Chondrocyte (in vitro differentiated cells): ENCODE results near the gene WNT2. TPM values are rescaled to one million over a fixed set of nuclear protein-coding genes. Genes with fewer than 3 reads are reported as not detected.

Experiments
- DNase-seq: peaks from one replicate; pipeline ENCODE4 v3.0.0; 2021; ENCODE audit warnings: mixed read lengths, low spot score
- H3K27ac Mint-ChIP-seq: one replicate; pipeline ENCODE4 v1.8.0; 2021; ENCODE audit warnings: mild to moderate bottlenecking, moderate library complexity, mixed read lengths; ENCODE audit not compliant: unreplicated experiment
- H3K27me3 Mint-ChIP-seq: 2 replicates; pipeline ENCODE4 v1.8.0; 2021; ENCODE audit warnings: low read depth, mixed read lengths
- H3K36me3 Mint-ChIP-seq: 2 replicates; pipeline ENCODE4 v1.8.0; 2021; ENCODE audit warnings: low read depth, mixed read lengths
- H3K4me1 Mint-ChIP-seq: 2 replicates; pipeline ENCODE4 v1.8.0; 2021; ENCODE audit warnings: low read depth, mild to moderate bottlenecking, mixed read lengths
- H3K4me3 Mint-ChIP-seq: one replicate; pipeline ENCODE4 v1.8.0; 2021; ENCODE audit warnings: mild to moderate bottlenecking, moderate library complexity, mixed read lengths; ENCODE audit not compliant: unreplicated experiment
- H3K9me3 Mint-ChIP-seq: 2 replicates; pipeline ENCODE4 v1.8.0; 2021; ENCODE audit warnings: low read depth, mixed read lengths
- CTCF ChIP-seq: fragments of 200-600 bp; sonication (generic); IDR thresholded peaks from 2 replicates; pipeline ENCODE4 v1.5.0; 2021; ENCODE audit warnings: antibody characterized with exemption, mild to moderate bottlenecking, moderate library complexity
- total RNA-seq: library from RNA; stranded (reverse); gene quantifications from 3 replicates; pipeline ENCODE4 v1.2.1, GENCODE V29; 2021

Gene WNT2
- total RNA-seq, 1 donor from 2014 or later = 0.90 TPM

- Mint-ChIP-seq H3K27me3 (peaks cover 46% of the 10 kb centered on the region), H3K27ac (no peak overlapping the region), H3K9me3 (peaks cover 6% of the 10 kb centered on the region), H3K4me1 (peaks cover 1% of the 10 kb centered on the region), H3K36me3 (peaks cover 2% of the 10 kb centered on the region), H3K4me3 (no peak overlapping the region)
- no peak for DNase-seq
- no peak for TF ChIP-seq CTCF
Measured at GRCh38 chr7:117349570-117349969, 26.7 kb upstream of the WNT2 start.

- peaks cover 7% of the 10 kb centered on the region for H3K9me3 Mint-ChIP-seq
- H3K27ac Mint-ChIP-seq = no peak overlapping the region
- H3K36me3 Mint-ChIP-seq = peaks cover 2% of the 10 kb centered on the region
Measured at GRCh38 chr7:117347962-117348672, 25.3 kb upstream of the WNT2 start.

GRCh38 chr7:117347480-117347879 is 24.6 kb upstream of the WNT2 start:
- TF ChIP-seq CTCF = no peak

More at GRCh38 chr7:117347962-117348672, 25.3 kb upstream of the WNT2 start:
- H3K27me3 Mint-ChIP-seq = peaks cover 42% of the 10 kb centered on the region
- peaks cover 11% of the 10 kb centered on the region for H3K4me1 Mint-ChIP-seq
- H3K4me3 Mint-ChIP-seq = no peak overlapping the region
- no peak for TF ChIP-seq CTCF
- DNase-seq = no peak

GRCh38 chr7:117346161-117346560 is 23.3 kb upstream of the WNT2 start:
- peaks cover 45% of the 10 kb centered on the region for H3K27me3 Mint-ChIP-seq

More at GRCh38 chr7:117347480-117347879, 24.6 kb upstream of the WNT2 start:
- peaks cover 2% of the 10 kb centered on the region for H3K36me3 Mint-ChIP-seq
- H3K27ac Mint-ChIP-seq = no peak overlapping the region
- H3K9me3 Mint-ChIP-seq = peaks cover 10% of the 10 kb centered on the region
- H3K4me3 Mint-ChIP-seq = no peak overlapping the region
- H3K4me1 Mint-ChIP-seq = peaks cover 11% of the 10 kb centered on the region
- no peak for DNase-seq
- peaks cover 46% of the 10 kb centered on the region for H3K27me3 Mint-ChIP-seq

GRCh38 chr7:117338020-117338419 is 15.2 kb upstream of the WNT2 start:
- Mint-ChIP-seq H3K9me3 (peaks cover 3% of the 10 kb centered on the region), H3K27me3 (peaks cover 30% of the 10 kb centered on the region), H3K4me1 (no peaks in the 10 kb centered on the region), H3K4me3 (no peak overlapping the region), H3K27ac (no peak overlapping the region), H3K36me3 (no peaks in the 10 kb centered on the region)
- no peak for DNase-seq
- peak; percentile 58 for TF ChIP-seq CTCF

More at GRCh38 chr7:117346161-117346560, 23.3 kb upstream of the WNT2 start:
- Mint-ChIP-seq H3K36me3 (peaks cover 2% of the 10 kb centered on the region), H3K4me1 (peaks cover 11% of the 10 kb centered on the region), H3K9me3 (peaks cover 10% of the 10 kb centered on the region), H3K4me3 (no peak overlapping the region), H3K27ac (no peak overlapping the region)
- no peak for TF ChIP-seq CTCF
- DNase-seq = no peak
